Measurements from ENCODE around the gene SDC1.

SDC1 gene

DNA sequence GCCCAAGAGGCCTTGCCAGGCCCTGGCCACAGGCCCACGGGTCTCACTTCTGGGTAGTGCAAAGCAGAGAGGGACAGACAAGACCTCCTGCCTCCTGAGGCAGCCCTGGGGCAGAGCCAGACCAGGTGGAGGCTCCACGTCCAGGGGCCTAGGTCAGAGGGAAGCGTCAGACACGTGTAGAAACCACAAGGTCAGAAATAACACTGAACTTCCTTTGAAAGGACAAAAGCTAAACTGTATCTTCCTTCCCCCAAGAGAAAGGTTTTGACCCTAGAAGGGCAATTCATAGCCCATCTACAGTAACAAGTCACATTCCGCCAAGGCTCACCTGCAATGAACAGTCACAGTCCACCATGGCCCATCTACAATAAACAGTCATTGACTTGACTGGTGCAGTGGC, 17.9 kb downstream of the SDC1 start:
- no peaks in the 10 kb centered on the region for H3K36me3 ChIP-seq (ENCODE audit: control insufficient read depth, insufficient read depth, low read length)
- DNase-seq = no peak
- H3K27ac ChIP-seq (ENCODE audit: insufficient read depth, low read length, poor library complexity, severe bottlenecking) = no peak overlapping the region
- no peaks in the 10 kb centered on the region for H3K4me1 ChIP-seq (ENCODE audit: control insufficient read depth, insufficient read depth, low read length, poor library complexity, severe bottlenecking)
- no peaks in the 10 kb centered on the region for H3K27me3 ChIP-seq (replicated peaks; ENCODE audit: control insufficient read depth, insufficient read depth, low read length, poor library complexity, severe bottlenecking)
- no peaks in the 10 kb centered on the region for H3K9me3 ChIP-seq (ENCODE audit: control insufficient read depth, low read length)
- no peak overlapping the region for H3K4me3 ChIP-seq (ENCODE audit: insufficient read depth, low read depth, low read length, poor library complexity, severe bottlenecking)

DNA sequence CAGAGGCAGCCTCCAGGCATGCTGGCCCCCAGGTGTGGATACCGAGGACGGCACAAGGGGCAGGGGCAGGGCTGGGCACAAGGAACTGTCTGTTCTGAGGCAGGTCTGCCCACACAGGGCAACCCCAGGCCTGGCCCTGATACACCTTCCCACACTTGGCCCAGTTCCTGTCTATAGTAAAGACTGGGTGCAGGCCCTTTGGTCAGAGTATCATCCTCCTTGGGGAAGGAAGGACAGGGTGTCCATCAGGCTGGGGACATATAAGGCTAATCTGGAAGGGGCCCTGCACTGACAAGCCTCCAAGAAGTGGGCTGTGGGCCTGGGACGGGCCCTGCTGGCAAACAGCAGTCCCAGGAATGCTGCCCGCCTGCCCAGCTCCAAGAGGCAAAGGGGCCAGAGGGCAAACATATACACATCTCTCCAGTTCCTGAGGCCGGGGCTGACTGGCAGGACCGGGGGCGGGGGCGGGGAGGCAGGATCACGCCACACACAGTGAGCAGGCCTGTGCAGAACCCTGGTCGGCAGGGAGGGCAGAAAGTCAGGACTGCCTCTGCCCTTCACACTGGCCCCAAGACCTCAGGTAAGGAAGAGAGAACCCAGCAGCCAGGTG, 18.9 kb downstream of the SDC1 start:
- H3K4me1 ChIP-seq (ENCODE audit: control insufficient read depth, insufficient read depth, low read length, poor library complexity, severe bottlenecking) = no peaks in the 10 kb centered on the region
- no peak overlapping the region for H3K4me3 ChIP-seq (ENCODE audit: insufficient read depth, low read depth, low read length, poor library complexity, severe bottlenecking)
- no peaks in the 10 kb centered on the region for H3K9me3 ChIP-seq (ENCODE audit: control insufficient read depth, low read length)
- H3K27ac ChIP-seq (ENCODE audit: insufficient read depth, low read length, poor library complexity, severe bottlenecking) = no peak overlapping the region
- no peaks in the 10 kb centered on the region for H3K36me3 ChIP-seq (ENCODE audit: control insufficient read depth, insufficient read depth, low read length)
- H3K27me3 ChIP-seq (replicated peaks; ENCODE audit: control insufficient read depth, insufficient read depth, low read length, poor library complexity, severe bottlenecking) = no peaks in the 10 kb centered on the region
- no peak for DNase-seq

DNA sequence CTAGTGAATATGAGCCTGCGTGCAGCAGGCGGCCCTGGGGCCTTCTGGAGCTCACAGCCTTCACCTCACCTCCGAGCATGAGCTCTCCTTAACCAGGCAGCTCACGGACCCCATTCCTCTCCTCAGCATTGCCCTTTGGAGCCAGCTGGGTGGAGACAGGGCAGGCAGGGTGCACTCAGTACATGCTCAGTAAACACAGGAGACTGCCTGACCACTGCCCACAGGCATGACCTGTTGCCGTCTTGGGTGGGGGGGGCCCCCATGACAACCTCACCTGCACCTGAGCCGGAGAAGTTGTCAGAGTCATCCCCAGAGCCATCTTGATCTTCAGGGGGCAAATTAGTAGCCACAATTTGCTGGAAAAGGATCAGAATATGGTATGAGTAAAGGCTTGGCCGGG, 19.9 kb downstream of the SDC1 start:
- no peaks in the 10 kb centered on the region for H3K4me1 ChIP-seq (ENCODE audit: control insufficient read depth, insufficient read depth, low read length, poor library complexity, severe bottlenecking)
- no peak for DNase-seq
- H3K36me3 ChIP-seq (ENCODE audit: control insufficient read depth, insufficient read depth, low read length) = no peaks in the 10 kb centered on the region
- H3K9me3 ChIP-seq (ENCODE audit: control insufficient read depth, low read length) = no peaks in the 10 kb centered on the region
- H3K27ac ChIP-seq (ENCODE audit: insufficient read depth, low read length, poor library complexity, severe bottlenecking) = no peak overlapping the region
- no peaks in the 10 kb centered on the region for H3K27me3 ChIP-seq (replicated peaks; ENCODE audit: control insufficient read depth, insufficient read depth, low read length, poor library complexity, severe bottlenecking)
- H3K4me3 ChIP-seq (ENCODE audit: insufficient read depth, low read depth, low read length, poor library complexity, severe bottlenecking) = no peak overlapping the region

DNA sequence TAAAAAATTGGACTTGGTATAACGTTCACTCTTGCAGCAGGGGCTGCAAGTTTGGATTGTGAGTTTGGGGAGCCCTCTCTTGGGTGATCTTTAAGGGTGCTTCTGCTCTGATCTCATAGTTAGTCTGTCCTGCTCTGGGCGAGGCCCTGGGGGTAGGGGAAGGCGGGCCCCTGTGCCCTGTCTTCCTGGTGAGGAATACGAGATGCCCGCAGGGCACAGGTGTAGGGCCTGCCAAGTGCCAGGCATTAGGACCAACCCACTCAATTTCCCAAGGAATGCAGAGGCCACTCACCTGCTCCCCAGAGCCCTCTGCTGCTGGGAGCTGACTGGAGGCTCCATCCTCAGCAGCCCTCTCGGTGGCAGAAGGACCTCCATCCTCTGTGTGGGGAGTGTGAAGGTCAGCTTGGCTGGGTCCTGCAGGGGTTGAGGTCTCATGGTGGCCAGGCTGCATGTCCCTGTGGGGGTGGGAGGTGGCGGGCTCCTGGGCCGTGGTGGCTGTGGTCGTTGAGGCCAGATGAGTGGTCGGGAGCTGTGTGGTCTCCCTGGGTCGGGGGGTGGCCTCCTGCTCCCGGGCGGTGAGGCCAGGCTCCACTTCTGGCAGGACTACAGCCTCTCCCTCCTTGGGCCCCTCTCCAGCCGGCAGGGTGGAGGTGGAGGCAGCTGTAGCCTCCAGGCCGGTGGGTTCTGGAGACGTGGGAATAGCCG, 21.3 kb downstream of the SDC1 start:
- no peaks in the 10 kb centered on the region for H3K9me3 ChIP-seq (ENCODE audit: control insufficient read depth, low read length)
- H3K36me3 ChIP-seq (ENCODE audit: control insufficient read depth, insufficient read depth, low read length) = no peaks in the 10 kb centered on the region
- no peaks in the 10 kb centered on the region for H3K27me3 ChIP-seq (replicated peaks; ENCODE audit: control insufficient read depth, insufficient read depth, low read length, poor library complexity, severe bottlenecking)
- no peak overlapping the region for H3K4me3 ChIP-seq (ENCODE audit: insufficient read depth, low read depth, low read length, poor library complexity, severe bottlenecking)
- H3K4me1 ChIP-seq (ENCODE audit: control insufficient read depth, insufficient read depth, low read length, poor library complexity, severe bottlenecking) = no peaks in the 10 kb centered on the region
- H3K27ac ChIP-seq (ENCODE audit: insufficient read depth, low read length, poor library complexity, severe bottlenecking) = no peak overlapping the region
- DNase-seq = no peak

DNA sequence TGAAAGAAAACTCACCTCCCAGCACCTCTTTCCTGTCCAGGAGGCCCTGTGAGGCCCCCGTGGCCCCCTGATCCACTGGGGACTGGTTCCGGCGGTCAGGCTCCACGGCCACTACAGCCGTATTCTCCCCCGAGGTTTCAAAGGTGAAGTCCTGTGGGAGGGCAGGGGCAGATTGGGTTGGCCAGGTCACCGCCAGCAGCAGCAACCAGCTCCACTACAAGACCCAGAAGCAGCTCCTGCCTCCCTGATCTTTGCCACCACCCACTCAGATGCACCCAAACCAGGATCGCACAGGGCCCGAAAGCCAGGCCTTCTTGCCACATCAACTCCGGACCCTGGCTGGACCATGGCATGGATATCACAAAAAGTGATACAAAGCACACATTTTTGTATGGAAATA, 21.9 kb downstream of the SDC1 start:
- H3K9me3 ChIP-seq (ENCODE audit: control insufficient read depth, low read length) = no peaks in the 10 kb centered on the region
- H3K4me1 ChIP-seq (ENCODE audit: control insufficient read depth, insufficient read depth, low read length, poor library complexity, severe bottlenecking) = no peaks in the 10 kb centered on the region
- H3K4me3 ChIP-seq (ENCODE audit: insufficient read depth, low read depth, low read length, poor library complexity, severe bottlenecking) = no peak overlapping the region
- H3K36me3 ChIP-seq (ENCODE audit: control insufficient read depth, insufficient read depth, low read length) = no peaks in the 10 kb centered on the region
- no peaks in the 10 kb centered on the region for H3K27me3 ChIP-seq (replicated peaks; ENCODE audit: control insufficient read depth, insufficient read depth, low read length, poor library complexity, severe bottlenecking)
- no peak for DNase-seq
- no peak overlapping the region for H3K27ac ChIP-seq (ENCODE audit: insufficient read depth, low read length, poor library complexity, severe bottlenecking)

DNA sequence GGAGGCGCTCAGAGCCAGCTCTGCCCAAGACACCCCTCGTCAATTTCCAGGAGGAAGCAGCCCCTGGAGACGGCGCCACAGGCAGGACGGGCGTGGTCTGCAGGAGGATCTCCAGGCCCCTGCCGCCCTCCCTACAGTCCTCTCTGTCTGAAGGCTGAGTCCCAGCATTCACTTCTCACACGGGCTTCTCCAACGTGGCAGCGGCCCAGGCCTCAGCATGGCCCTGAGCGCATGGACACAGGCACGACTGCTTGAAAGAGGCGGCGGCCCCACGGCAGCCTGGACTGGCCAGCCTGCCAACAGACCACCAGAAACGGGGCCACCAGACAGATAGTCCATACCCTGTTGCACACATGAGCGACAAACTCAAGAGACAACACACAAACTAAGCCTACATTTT, 23.3 kb downstream of the SDC1 start:
- Histone ChIP-seq H3K27ac (ENCODE audit: insufficient read depth, low read length, poor library complexity, severe bottlenecking) (no peak overlapping the region), H3K9me3 (ENCODE audit: control insufficient read depth, low read length) (no peaks in the 10 kb centered on the region), H3K4me3 (ENCODE audit: insufficient read depth, low read depth, low read length, poor library complexity, severe bottlenecking) (no peak overlapping the region), H3K4me1 (ENCODE audit: control insufficient read depth, insufficient read depth, low read length, poor library complexity, severe bottlenecking) (no peaks in the 10 kb centered on the region), H3K27me3 (replicated peaks; ENCODE audit: control insufficient read depth, insufficient read depth, low read length, poor library complexity, severe bottlenecking) (no peaks in the 10 kb centered on the region), H3K36me3 (ENCODE audit: control insufficient read depth, insufficient read depth, low read length) (no peaks in the 10 kb centered on the region)
- no peak for DNase-seq

DNA sequence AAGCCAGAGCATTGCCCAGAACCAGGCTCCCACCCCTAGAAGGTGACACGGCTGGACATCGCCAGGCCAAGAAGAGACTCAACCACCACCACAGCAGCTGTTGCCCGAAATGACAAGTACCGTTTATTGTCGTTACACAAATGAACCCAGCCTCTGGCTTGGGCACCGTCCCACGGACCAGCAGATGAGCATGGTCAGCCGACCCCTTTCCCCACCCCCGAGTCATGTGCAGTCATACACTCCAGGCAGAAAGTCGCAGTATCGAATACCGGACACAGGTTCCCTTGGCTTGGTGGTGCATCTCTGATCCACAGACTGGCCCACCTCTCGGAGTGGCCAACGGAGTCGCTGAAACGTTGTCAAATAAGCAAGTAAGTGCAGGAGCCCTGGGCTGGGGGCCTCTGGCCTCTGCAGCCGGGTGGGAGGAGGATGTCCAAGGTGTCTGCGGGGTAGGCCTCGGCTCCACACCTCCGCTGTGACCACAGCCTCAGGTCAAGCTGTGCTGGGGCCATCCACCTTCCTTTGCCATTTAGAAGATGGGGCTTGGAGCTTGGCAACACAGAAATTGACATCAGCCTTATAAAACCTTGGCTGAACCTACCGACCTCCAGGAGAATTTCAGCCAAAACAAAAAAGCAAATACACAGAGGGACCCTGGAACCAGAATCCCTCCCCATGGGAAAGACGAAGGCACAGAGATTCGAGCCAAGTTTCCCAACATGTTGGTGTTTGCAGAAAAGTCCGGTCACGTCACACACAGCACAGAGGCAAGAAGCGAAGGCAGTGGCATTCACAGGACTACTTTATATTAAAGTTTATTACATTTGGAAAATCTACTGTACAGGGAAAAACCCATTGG, 24.0 kb downstream of the SDC1 start:
- Histone ChIP-seq H3K4me1 (ENCODE audit: control insufficient read depth, insufficient read depth, low read length, poor library complexity, severe bottlenecking) (no peaks in the 10 kb centered on the region), H3K4me3 (ENCODE audit: insufficient read depth, low read depth, low read length, poor library complexity, severe bottlenecking) (no peak overlapping the region), H3K27me3 (replicated peaks; ENCODE audit: control insufficient read depth, insufficient read depth, low read length, poor library complexity, severe bottlenecking) (no peaks in the 10 kb centered on the region), H3K36me3 (ENCODE audit: control insufficient read depth, insufficient read depth, low read length) (no peaks in the 10 kb centered on the region), H3K9me3 (ENCODE audit: control insufficient read depth, low read length) (no peaks in the 10 kb centered on the region), H3K27ac (ENCODE audit: insufficient read depth, low read length, poor library complexity, severe bottlenecking) (no peak overlapping the region)
- DNase-seq = no peak

DNA sequence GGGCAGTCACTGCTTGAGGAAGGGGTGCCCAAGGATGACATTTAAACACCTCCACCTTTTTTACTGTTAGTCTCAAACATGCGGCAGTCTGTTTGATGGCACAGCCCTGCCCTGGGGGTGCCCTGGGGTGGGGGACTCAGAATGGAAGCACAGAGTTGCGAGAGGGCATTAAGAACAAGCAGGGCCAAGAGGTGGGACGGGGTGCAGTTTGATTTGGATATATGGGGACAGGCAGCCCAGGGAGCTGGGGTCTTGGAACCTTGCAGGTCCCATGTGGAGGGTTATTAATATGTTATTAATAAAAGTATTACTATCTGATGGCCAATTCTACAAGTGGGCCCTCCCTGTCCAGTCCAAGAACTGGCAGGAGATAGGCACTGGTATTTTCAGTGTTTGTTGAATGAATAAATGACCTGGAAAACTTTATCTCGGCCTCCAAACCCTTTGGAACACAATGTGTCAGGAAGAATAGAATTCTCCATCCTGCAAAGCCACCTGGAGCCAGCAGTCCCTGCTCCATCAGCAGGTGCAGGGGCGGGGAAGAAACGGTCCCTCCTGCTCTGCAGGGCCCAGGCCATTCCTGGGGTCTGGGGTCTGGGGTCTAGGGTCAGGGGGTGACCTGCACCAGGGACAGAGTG, 25.2 kb downstream of the SDC1 start:
- H3K4me1 ChIP-seq (ENCODE audit: control insufficient read depth, insufficient read depth, low read length, poor library complexity, severe bottlenecking) = no peaks in the 10 kb centered on the region
- no peaks in the 10 kb centered on the region for H3K27me3 ChIP-seq (replicated peaks; ENCODE audit: control insufficient read depth, insufficient read depth, low read length, poor library complexity, severe bottlenecking)
- DNase-seq = no peak
- H3K4me3 ChIP-seq (ENCODE audit: insufficient read depth, low read depth, low read length, poor library complexity, severe bottlenecking) = no peak overlapping the region
- H3K27ac ChIP-seq (ENCODE audit: insufficient read depth, low read length, poor library complexity, severe bottlenecking) = no peak overlapping the region
- H3K36me3 ChIP-seq (ENCODE audit: control insufficient read depth, insufficient read depth, low read length) = no peaks in the 10 kb centered on the region
- H3K9me3 ChIP-seq (ENCODE audit: control insufficient read depth, low read length) = no peaks in the 10 kb centered on the region

DNA sequence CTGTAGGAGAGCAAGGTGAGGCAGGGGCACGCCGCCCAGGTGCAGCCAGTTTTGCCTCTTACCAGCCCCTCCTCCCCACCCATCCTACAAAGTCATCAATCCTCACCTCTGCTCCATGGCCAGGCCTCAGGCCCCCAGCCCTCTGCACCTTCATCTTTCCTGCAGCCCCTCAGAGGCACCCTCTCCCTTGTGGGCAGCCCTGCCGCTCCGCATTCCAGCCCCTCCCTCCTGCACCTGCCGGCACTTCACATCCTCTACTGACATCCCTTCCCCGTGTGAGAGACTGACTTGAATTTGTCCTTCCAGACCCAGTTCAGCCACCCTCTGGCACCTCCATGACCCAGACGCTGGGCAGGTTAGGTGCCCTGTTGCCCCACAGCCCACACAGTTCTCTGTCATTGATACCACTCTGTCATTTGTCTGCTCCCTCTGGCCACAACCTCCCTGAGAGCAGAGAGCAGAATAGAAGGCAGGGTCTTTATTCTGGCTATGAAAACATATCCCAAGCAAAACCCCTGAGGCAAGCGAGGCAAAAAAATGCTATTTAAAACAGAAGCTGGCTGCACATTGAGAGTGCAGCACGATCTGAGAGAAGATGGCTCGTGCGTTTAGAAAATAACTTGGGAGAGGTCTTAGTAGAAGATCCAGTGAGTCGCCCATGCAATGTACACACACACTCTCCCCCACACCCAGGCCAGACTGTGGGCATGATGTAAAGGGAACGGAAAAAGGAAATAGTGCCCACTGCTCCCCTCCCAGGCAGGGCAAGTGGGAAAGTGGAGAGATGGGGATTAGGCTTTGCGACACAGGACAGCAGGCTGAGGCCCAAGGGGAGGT, 25.9 kb downstream of the SDC1 start:
- Histone ChIP-seq H3K4me1 (ENCODE audit: control insufficient read depth, insufficient read depth, low read length, poor library complexity, severe bottlenecking) (no peaks in the 10 kb centered on the region), H3K4me3 (ENCODE audit: insufficient read depth, low read depth, low read length, poor library complexity, severe bottlenecking) (no peak overlapping the region), H3K27ac (ENCODE audit: insufficient read depth, low read length, poor library complexity, severe bottlenecking) (no peak overlapping the region), H3K9me3 (ENCODE audit: control insufficient read depth, low read length) (no peaks in the 10 kb centered on the region), H3K36me3 (ENCODE audit: control insufficient read depth, insufficient read depth, low read length) (no peaks in the 10 kb centered on the region), H3K27me3 (replicated peaks; ENCODE audit: control insufficient read depth, insufficient read depth, low read length, poor library complexity, severe bottlenecking) (no peaks in the 10 kb centered on the region)
- no peak for DNase-seq

All from effector memory CD4-positive, alpha-beta T cell (primary cell).